Measurements from ENCODE around the gene ASAP2. TPM values are rescaled to one million over a fixed set of nuclear protein-coding genes. Genes with fewer than 3 reads are reported as not detected.

ASAP2 gene
- polyA plus RNA-seq, 1 donor (not counting 4 experiments of a cell fraction or from before 2014, with no cell fraction given) = 54.2 TPM

- dilution Hi-C loops (cut with MboI; ENCODE audit: extremely low pct_ligation_motif_present, low sequenced_read_pairs) = no loop called here
- TF ChIP-seq CTCF (optimal IDR thresholded peaks at IDR 0.05 in 1 of 3, IDR thresholded peaks at IDR 0.05 in 1 of 3, conservative IDR thresholded peaks at IDR 0.05 in 1 of 3; ENCODE audit: extremely low read depth in 1 of 3, insufficient read depth in 2 of 3, low read length in 3 of 3) (no peak), EZH2 (IDR thresholded peaks at IDR 0.05; ENCODE audit: low read length) (no peak)
- no peaks in the 10 kb centered on the region for H3K9me3 ChIP-seq (ENCODE audit: control insufficient read depth, low read depth, low read length)
- no peak overlapping the region for H3K27ac ChIP-seq (ENCODE audit: control insufficient read depth, insufficient read depth, low read length)
- peaks cover 16% of the 10 kb centered on the region for H3K4me1 ChIP-seq (ENCODE audit: control insufficient read depth, extremely low read depth, insufficient read depth, low read length)
- no peak overlapping the region for H3K4me3 ChIP-seq (ENCODE audit: control insufficient read depth in 2 of 3, extremely low read depth in 1 of 3, insufficient read depth in 2 of 3, low read depth in 1 of 3, low read length in 3 of 3)
- no peak overlapping the region for H2AFZ ChIP-seq (ENCODE audit: control insufficient read depth, low read length)
- H3K9ac ChIP-seq (ENCODE audit: control insufficient read depth, extremely low read depth, insufficient read depth, low read length) = no peak overlapping the region
- DNase-seq (ENCODE audit: low read depth, low spot score) (no peak), FAIRE-seq (no peak)
- peaks cover 1% of the 10 kb centered on the region for H4K20me1 ChIP-seq (ENCODE audit: control insufficient read depth, extremely low read depth, insufficient read depth, low read length)
- H3K4me2 ChIP-seq (ENCODE audit: control insufficient read depth, extremely low read depth, insufficient read depth, low read depth, low read length) = no peak overlapping the region
- peaks cover 7 to 29% of the 10 kb centered on the region in 2 experiments for H3K36me3 ChIP-seq (ENCODE audit: control insufficient read depth in 2 of 2, extremely low read depth in 1 of 2, insufficient read depth in 2 of 2, low read length in 2 of 2)
- peaks cover 54% of the 10 kb centered on the region for H3K79me2 ChIP-seq (ENCODE audit: control insufficient read depth, insufficient read depth, low read length)
- H3K27me3 ChIP-seq (ENCODE audit: control insufficient read depth, extremely low read depth, insufficient read depth, low read length) = no peaks in the 10 kb centered on the region
- peaks cover 5% of the 10 kb centered on the region for H3K9me1 ChIP-seq (ENCODE audit: control insufficient read depth, extremely low read depth, insufficient read depth, low read length)
Measured at GRCh38 chr2:9416962-9417316, 210.3 kb downstream of the ASAP2 start.

- H4K20me1 ChIP-seq (ENCODE audit: control insufficient read depth, extremely low read depth, insufficient read depth, low read length) = peaks cover 2% of the 10 kb centered on the region
- H3K9me1 ChIP-seq (ENCODE audit: control insufficient read depth, extremely low read depth, insufficient read depth, low read length) = peaks cover 5% of the 10 kb centered on the region
- FAIRE-seq = no peak
- no peak for TF ChIP-seq CTCF (optimal IDR thresholded peaks at IDR 0.05 in 1 of 3, IDR thresholded peaks at IDR 0.05 in 1 of 3, conservative IDR thresholded peaks at IDR 0.05 in 1 of 3; ENCODE audit: extremely low read depth in 1 of 3, insufficient read depth in 2 of 3, low read length in 3 of 3)
- TF ChIP-seq EZH2 (IDR thresholded peaks at IDR 0.05; ENCODE audit: low read length) = no peak
- no peaks in the 10 kb centered on the region for H3K9me3 ChIP-seq (ENCODE audit: control insufficient read depth, low read depth, low read length)
- DNase-seq (ENCODE audit: low read depth, low spot score) = no peak
- no peak overlapping the region for H3K27ac ChIP-seq (ENCODE audit: control insufficient read depth, insufficient read depth, low read length)
- no peak overlapping the region for H3K9ac ChIP-seq (ENCODE audit: control insufficient read depth, extremely low read depth, insufficient read depth, low read length)
- H2AFZ ChIP-seq (ENCODE audit: control insufficient read depth, low read length) = no peak overlapping the region
- no peaks in the 10 kb centered on the region for H3K27me3 ChIP-seq (ENCODE audit: control insufficient read depth, extremely low read depth, insufficient read depth, low read length)
- peaks cover 21% of the 10 kb centered on the region for H3K4me1 ChIP-seq (ENCODE audit: control insufficient read depth, extremely low read depth, insufficient read depth, low read length)
- peaks cover 5 to 26% of the 10 kb centered on the region in 2 experiments for H3K36me3 ChIP-seq (ENCODE audit: control insufficient read depth in 2 of 2, extremely low read depth in 1 of 2, insufficient read depth in 2 of 2, low read length in 2 of 2)
- peaks cover 62% of the 10 kb centered on the region for H3K79me2 ChIP-seq (ENCODE audit: control insufficient read depth, insufficient read depth, low read length)
- no peak overlapping the region for H3K4me3 ChIP-seq (ENCODE audit: control insufficient read depth in 2 of 3, extremely low read depth in 1 of 3, insufficient read depth in 2 of 3, low read depth in 1 of 3, low read length in 3 of 3)
- no peak overlapping the region for H3K4me2 ChIP-seq (ENCODE audit: control insufficient read depth, extremely low read depth, insufficient read depth, low read depth, low read length)
- dilution Hi-C loops (cut with MboI; ENCODE audit: extremely low pct_ligation_motif_present, low sequenced_read_pairs) = no loop called here
Measured at GRCh38 chr2:9417725-9418124, 211.1 kb downstream of the ASAP2 start.
